ENCODE results near the gene PFKFB3. TPM values are rescaled to one million over a fixed set of nuclear protein-coding genes. Genes with fewer than 3 reads are reported as not detected.
A peak's percentile ranks its signal among the peaks of the same experiment; 100 is the strongest.

Gene PFKFB3
- total and polyA plus RNA-seq, 4 donors, result 11.4 to 234 (median 66.3) TPM

- WGBS, 2 donors, result 87 to 90% methylated on average over 11 of the region's 11 CpGs
- H3K9me3 ChIP-seq (ENCODE audit: control insufficient read depth in 4 of 4, insufficient read depth in 3 of 4, low read length in 3 of 4), result peaks cover 0 to 2% (median 0%) of the 10 kb centered on the region in 4 donors
- H3K4me3 ChIP-seq, result no peak overlapping the region
- no peaks in the 10 kb centered on the region for H3K36me3 ChIP-seq (ENCODE audit: control insufficient read depth in 4 of 4, insufficient read depth in 4 of 4, low read length in 4 of 4)
- no peak for DNase-seq
- peaks cover 0 to 20% (median 8%) of the 10 kb centered on the region in 5 donors for H3K4me1 ChIP-seq (ENCODE audit: control insufficient read depth in 5 of 5, insufficient read depth in 5 of 5, low read length in 5 of 5)
- H3K27me3 ChIP-seq (ENCODE audit: control insufficient read depth in 3 of 3, insufficient read depth in 3 of 3, low read length in 2 of 3), result no peaks in the 10 kb centered on the region
- TF ChIP-seq CTCF (IDR thresholded peaks at IDR 0.05; ENCODE audit: control extremely low read depth, extremely low read depth), result no peak
- H3K27ac ChIP-seq (ENCODE audit: low read depth in 1 of 2, low read length in 1 of 2), result no peak overlapping the region
- ATAC-seq (ENCODE audit: insufficient read depth, low FRiP score), result no peak
- H3K9ac ChIP-seq (ENCODE audit: insufficient read depth in 1 of 2, low read length in 2 of 2), result no peak overlapping the region
Measured at GRCh38 chr10:6299234-6299633, 96.5 kb downstream of the PFKFB3 start.

GRCh38 chr10:6299743-6300105 lies 97.0 kb downstream of the PFKFB3 start:
- Histone ChIP-seq H3K27ac (ENCODE audit: low read depth in 1 of 2, low read length in 1 of 2) (peak overlapping the region in 1 of 2 donors; percentile 11), H3K4me3 (no peak overlapping the region), H3K27me3 (ENCODE audit: control insufficient read depth in 3 of 3, insufficient read depth in 3 of 3, low read length in 2 of 3) (no peaks in the 10 kb centered on the region), H3K4me1 (ENCODE audit: control insufficient read depth in 5 of 5, insufficient read depth in 5 of 5, low read length in 5 of 5) (peaks cover 0 to 20% (median 8%) of the 10 kb centered on the region in 5 donors), H3K9ac (ENCODE audit: insufficient read depth in 1 of 2, low read length in 2 of 2) (no peak overlapping the region), H3K36me3 (ENCODE audit: control insufficient read depth in 4 of 4, insufficient read depth in 4 of 4, low read length in 4 of 4) (no peaks in the 10 kb centered on the region), H3K9me3 (ENCODE audit: control insufficient read depth in 4 of 4, insufficient read depth in 3 of 4, low read length in 3 of 4) (peaks cover 0 to 2% (median 0%) of the 10 kb centered on the region in 4 donors)
- WGBS, 2 donors, result 86 to 94% methylated on average over 2 of the region's 2 CpGs
- ATAC-seq (ENCODE audit: insufficient read depth, low FRiP score), result no peak
- no peak for TF ChIP-seq CTCF (IDR thresholded peaks at IDR 0.05; ENCODE audit: control extremely low read depth, extremely low read depth)
- no peak for DNase-seq

GRCh38 chr10:6300106-6300783 lies 97.5 kb downstream of the PFKFB3 start:
- peaks cover 0 to 2% (median 0%) of the 10 kb centered on the region in 4 donors for H3K9me3 ChIP-seq (ENCODE audit: control insufficient read depth in 4 of 4, insufficient read depth in 3 of 4, low read length in 3 of 4)
- no peaks in the 10 kb centered on the region for H3K27me3 ChIP-seq (ENCODE audit: control insufficient read depth in 3 of 3, insufficient read depth in 3 of 3, low read length in 2 of 3)
- H3K4me3 ChIP-seq, result no peak overlapping the region
- DNase-seq (peak; percentile 51 to 87 (median 84)), ATAC-seq (ENCODE audit: insufficient read depth, low FRiP score) (peak; percentile 43)
- H3K36me3 ChIP-seq (ENCODE audit: control insufficient read depth in 4 of 4, insufficient read depth in 4 of 4, low read length in 4 of 4), result no peaks in the 10 kb centered on the region
- H3K4me1 ChIP-seq (ENCODE audit: control insufficient read depth in 5 of 5, insufficient read depth in 5 of 5, low read length in 5 of 5), result peaks cover 0 to 20% (median 8%) of the 10 kb centered on the region in 5 donors
- H3K27ac ChIP-seq (ENCODE audit: low read depth in 1 of 2, low read length in 1 of 2), result peak overlapping the region in 1 of 2 donors; percentile 11
- 27 to 34% methylated on average over 14 of the region's 14 CpGs for WGBS, 2 donors
- TF ChIP-seq CTCF (IDR thresholded peaks at IDR 0.05; ENCODE audit: control extremely low read depth, extremely low read depth), result no peak
- H3K9ac ChIP-seq (ENCODE audit: insufficient read depth in 1 of 2, low read length in 2 of 2), result no peak overlapping the region
